SK-N-SH treated with all-trans-retinoic acid at 6 μM for 48 hours (cell line): ENCODE data around the gene FAM131C.

Experiments used
- GLIS3 ChIP-seq: fragments of 250-450 bp; sonication (Bioruptor Pico); IDR thresholded peaks from 2 replicates; pipeline ENCODE4 v1.5.0; 2020; ENCODE audit warnings: mild to moderate bottlenecking, moderate library complexity
- ISL1 ChIP-seq: fragments of 250-450 bp; sonication (Bioruptor Pico); IDR thresholded peaks from 2 replicates; pipeline ENCODE4 v2.1.2; 2022; ENCODE audit warnings: mild to moderate bottlenecking, moderate library complexity
- RARB ChIP-seq: fragments of 250-450 bp; sonication (Bioruptor Pico); IDR thresholded peaks from 2 replicates; pipeline ENCODE4 v1.8.0; 2021; ENCODE audit warnings: mild to moderate bottlenecking, moderate library complexity
- SNAI2 ChIP-seq: fragments of 250-450 bp; sonication (Bioruptor Pico); IDR thresholded peaks from 2 replicates; pipeline ENCODE4 v1.5.0; 2020; ENCODE audit warnings: mild to moderate bottlenecking, moderate library complexity
- TOX ChIP-seq: fragments of 250-450 bp; sonication (Bioruptor Pico); IDR thresholded peaks from 2 replicates; pipeline ENCODE4 v1.8.0; 2021; ENCODE audit warnings: mild to moderate bottlenecking, moderate library complexity, borderline replicate concordance
- ZC3H10 ChIP-seq: fragments of 250-450 bp; sonication (Bioruptor Pico); IDR thresholded peaks from 2 replicates; pipeline ENCODE4 v1.5.1; 2021; ENCODE audit warnings: mild to moderate bottlenecking, moderate library complexity
- ZFP3 ChIP-seq: fragments of 250-450 bp; sonication (Bioruptor Pico); IDR thresholded peaks from 2 replicates; pipeline ENCODE4 v1.5.0; 2020; ENCODE audit warnings: mild to moderate bottlenecking, moderate library complexity
- ZNF70 ChIP-seq: fragments of 450-650 bp; formaldehyde crosslinking; IDR thresholded peaks from 2 replicates; pipeline ENCODE4 v1.5.0; 2020; ENCODE audit warnings: mild to moderate bottlenecking, moderate library complexity
- ZNF8 ChIP-seq: fragments of 450-650 bp; formaldehyde crosslinking; IDR thresholded peaks from 2 replicates; pipeline ENCODE4 v1.5.0; 2020; ENCODE audit warnings: mild to moderate bottlenecking, moderate library complexity
- TF ChIP-seq, protein P1 (sequence below): fragments of 250-450 bp; sonication (Bioruptor Pico); IDR thresholded peaks from 2 replicates; pipeline ENCODE4 v1.8.0; 2020; ENCODE audit warnings: mild to moderate bottlenecking, moderate library complexity, borderline replicate concordance
- TF ChIP-seq, protein P2 (sequence below): fragments of 250-450 bp; sonication (Bioruptor Pico); IDR thresholded peaks from 2 replicates; pipeline ENCODE4 v1.5.1; 2020; ENCODE audit warnings: low read depth, mild to moderate bottlenecking, moderate library complexity
- TF ChIP-seq, protein P3 (sequence below): fragments of 250-450 bp; sonication (Bioruptor Pico); IDR thresholded peaks from 2 replicates; pipeline ENCODE4 v1.5.1; 2021; ENCODE audit warnings: mild to moderate bottlenecking, moderate library complexity

DNA sequence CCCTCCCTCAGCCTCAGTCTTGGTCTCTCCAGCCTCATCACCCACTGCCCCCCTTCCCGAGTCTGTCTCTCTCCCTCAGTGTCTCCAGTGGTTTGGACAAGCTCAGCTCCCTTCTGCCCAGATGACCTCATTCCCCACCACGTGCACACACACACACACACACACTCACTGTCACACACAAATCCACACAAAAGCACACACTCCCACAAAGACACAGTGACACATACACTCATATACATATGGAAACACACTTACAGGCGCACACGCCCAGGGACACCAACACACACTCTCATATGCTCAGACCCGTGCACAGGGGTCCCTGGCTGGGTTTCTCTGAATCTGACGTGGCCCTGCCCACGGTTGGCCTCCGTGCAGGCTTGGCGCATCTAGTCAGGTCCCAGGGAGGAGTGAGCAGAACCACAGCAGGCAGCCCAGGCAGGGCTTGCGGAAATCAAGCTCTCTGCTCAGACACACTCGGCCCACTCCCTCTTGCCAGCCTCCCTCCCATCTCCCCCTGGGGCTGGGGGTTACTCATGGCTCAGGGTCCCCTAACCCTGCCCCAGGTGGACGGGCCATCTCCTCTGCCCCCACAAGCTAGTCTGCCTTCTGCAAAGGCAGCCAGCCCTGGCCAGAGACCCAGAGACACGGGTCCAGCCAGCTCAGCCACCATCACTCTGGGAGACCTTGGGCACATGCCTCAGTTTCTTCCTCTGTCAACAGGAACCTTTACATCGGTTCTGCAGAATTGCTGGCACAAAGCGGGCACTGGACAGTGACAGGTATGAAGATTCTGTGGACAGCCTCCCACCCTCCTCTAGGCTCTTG is 38.5 kb upstream of the FAM131C start:
- TF ChIP-seq ZC3H10 (CRISPR knock-in tag) (no peak), ZNF8 (no peak), TOX (no peak), SNAI2 (CRISPR knock-in tag) (peak; percentile 71; the same call in 1 of the 2 replicates), ZFP3 (no peak; the same call in 1 of the 2 replicates), ZNF70 (CRISPR knock-in tag) (no peak), ISL1 (CRISPR knock-in tag) (peak; percentile 34; the same call in 1 of the 2 replicates), GLIS3 (CRISPR knock-in tag) (no peak), RARB (CRISPR knock-in tag) (no peak)
- TF ChIP-seq, protein P1, sequence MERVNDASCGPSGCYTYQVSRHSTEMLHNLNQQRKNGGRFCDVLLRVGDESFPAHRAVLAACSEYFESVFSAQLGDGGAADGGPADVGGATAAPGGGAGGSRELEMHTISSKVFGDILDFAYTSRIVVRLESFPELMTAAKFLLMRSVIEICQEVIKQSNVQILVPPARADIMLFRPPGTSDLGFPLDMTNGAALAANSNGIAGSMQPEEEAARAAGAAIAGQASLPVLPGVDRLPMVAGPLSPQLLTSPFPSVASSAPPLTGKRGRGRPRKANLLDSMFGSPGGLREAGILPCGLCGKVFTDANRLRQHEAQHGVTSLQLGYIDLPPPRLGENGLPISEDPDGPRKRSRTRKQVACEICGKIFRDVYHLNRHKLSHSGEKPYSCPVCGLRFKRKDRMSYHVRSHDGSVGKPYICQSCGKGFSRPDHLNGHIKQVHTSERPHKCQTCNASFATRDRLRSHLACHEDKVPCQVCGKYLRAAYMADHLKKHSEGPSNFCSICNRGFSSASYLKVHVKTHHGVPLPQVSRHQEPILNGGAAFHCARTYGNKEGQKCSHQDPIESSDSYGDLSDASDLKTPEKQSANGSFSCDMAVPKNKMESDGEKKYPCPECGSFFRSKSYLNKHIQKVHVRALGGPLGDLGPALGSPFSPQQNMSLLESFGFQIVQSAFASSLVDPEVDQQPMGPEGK (CRISPR knock-in tag), result 0 out of 2 replicates have a peak, but pooled peaks have one; percentile 9
- TF ChIP-seq, protein P2, sequence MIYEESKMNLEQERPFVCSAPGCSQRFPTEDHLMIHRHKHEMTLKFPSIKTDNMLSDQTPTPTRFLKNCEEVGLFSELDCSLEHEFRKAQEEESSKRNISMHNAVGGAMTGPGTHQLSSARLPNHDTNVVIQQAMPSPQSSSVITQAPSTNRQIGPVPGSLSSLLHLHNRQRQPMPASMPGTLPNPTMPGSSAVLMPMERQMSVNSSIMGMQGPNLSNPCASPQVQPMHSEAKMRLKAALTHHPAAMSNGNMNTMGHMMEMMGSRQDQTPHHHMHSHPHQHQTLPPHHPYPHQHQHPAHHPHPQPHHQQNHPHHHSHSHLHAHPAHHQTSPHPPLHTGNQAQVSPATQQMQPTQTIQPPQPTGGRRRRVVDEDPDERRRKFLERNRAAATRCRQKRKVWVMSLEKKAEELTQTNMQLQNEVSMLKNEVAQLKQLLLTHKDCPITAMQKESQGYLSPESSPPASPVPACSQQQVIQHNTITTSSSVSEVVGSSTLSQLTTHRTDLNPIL (CRISPR knock-in tag), result peak; percentile 59; the same call in 1 of the 2 replicates
- TF ChIP-seq, protein P3, sequence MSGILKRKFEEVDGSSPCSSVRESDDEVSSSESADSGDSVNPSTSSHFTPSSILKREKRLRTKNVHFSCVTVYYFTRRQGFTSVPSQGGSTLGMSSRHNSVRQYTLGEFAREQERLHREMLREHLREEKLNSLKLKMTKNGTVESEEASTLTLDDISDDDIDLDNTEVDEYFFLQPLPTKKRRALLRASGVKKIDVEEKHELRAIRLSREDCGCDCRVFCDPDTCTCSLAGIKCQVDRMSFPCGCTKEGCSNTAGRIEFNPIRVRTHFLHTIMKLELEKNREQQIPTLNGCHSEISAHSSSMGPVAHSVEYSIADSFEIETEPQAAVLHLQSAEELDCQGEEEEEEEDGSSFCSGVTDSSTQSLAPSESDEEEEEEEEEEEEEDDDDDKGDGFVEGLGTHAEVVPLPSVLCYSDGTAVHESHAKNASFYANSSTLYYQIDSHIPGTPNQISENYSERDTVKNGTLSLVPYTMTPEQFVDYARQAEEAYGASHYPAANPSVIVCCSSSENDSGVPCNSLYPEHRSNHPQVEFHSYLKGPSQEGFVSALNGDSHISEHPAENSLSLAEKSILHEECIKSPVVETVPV (CRISPR knock-in tag), result no peak
